Stomach (tissue), 9 donors: ENCODE data around the gene ADAMTS6. TPM values are rescaled to one million over a fixed set of nuclear protein-coding genes. Genes with fewer than 3 reads are reported as not detected.

Experiments
- DNase-seq, 2 donors: peaks; one replicate each; pipeline versions ENCODE4 v3.0.0 to v3.0.0-alpha.2; 2013 to 2019
- H3K27ac ChIP-seq, 5 donors: fragments of 200-600 bp in 4 of 5; sonication (generic) in 4 of 5; one replicate each; pipeline ENCODE4 v1.5.1; 2013 to 2019; ENCODE audit warnings: mild to moderate bottlenecking in 1 of 5, moderate library complexity in 1 of 5
- H3K27me3 ChIP-seq, 3 donors: fragments of 200-600 bp; sonication (generic); one replicate each; pipeline ENCODE4 v1.5.1; 2017 to 2019; ENCODE audit warnings: mixed run types in 1 of 3
- H3K36me3 ChIP-seq, 4 donors: fragments of 200-600 bp; sonication (generic); 1 replicate in 3 of 4; 2 replicates in 1 of 4; pipeline ENCODE4 v1.5.1; 2016 to 2019
- H3K4me1 ChIP-seq, 4 donors: fragments of 200-600 bp; sonication (generic); one replicate each; pipeline ENCODE4 v1.5.1; 2016 to 2019
- H3K4me3 ChIP-seq, 4 donors: fragments of 200-600 bp; sonication (generic) in 3 of 4; one replicate each; pipeline ENCODE4 v1.5.1; 2016 to 2019; ENCODE audit warnings: mild to moderate bottlenecking in 1 of 4
- H3K9me3 ChIP-seq, 4 donors: fragments of 200-600 bp; sonication (generic); one replicate each; pipeline ENCODE4 v1.5.1; 2016 to 2019
- CTCF ChIP-seq, 7 experiments: fragments of 450-650 bp in 4 of 7; fragments of 200-600 bp in 3 of 7; sonication (generic) in 3 of 7; IDR thresholded peaks; one replicate each; pipeline ENCODE4 v1.5.1; 2016 to 2019; ENCODE audit warnings: antibody characterized with exemption in 7 of 7, control low read depth in 2 of 7, mild to moderate bottlenecking in 1 of 7
- EP300 ChIP-seq: sonication (generic); formaldehyde crosslinking; IDR thresholded peaks from one replicate; pipeline ENCODE4 v1.6.1; 2017; ENCODE audit warnings: antibody characterized with exemption
- POLR2A ChIP-seq, 4 donors: fragments of 450-650 bp; IDR thresholded peaks; one replicate each; pipeline ENCODE4 v1.6.1; 2016; ENCODE audit warnings: antibody characterized with exemption in 4 of 4, control low read depth in 2 of 4, mild to moderate bottlenecking in 1 of 4, moderate library complexity in 1 of 4
- POLR2AphosphoS5 ChIP-seq, 3 donors: sonication (generic); formaldehyde crosslinking; IDR thresholded peaks; one replicate each; pipeline ENCODE4 v1.6.1; 2016; ENCODE audit warnings: antibody characterized with exemption in 3 of 3
- WGBS, 5 donors: extraction: QIAGEN DNeasy Blood & Tissue Kit in 3 of 5; methylation state at CpG; one replicate each; pipeline versions ENCODE4 v1.1.5 to v1.1.7; 2013 to 2018; 5-methylcytosine and 5-hydroxymethylcytosine counted together
- intact Hi-C: fragments of 100-400 bp; cut with DNase I; formaldehyde crosslinking; loops from one replicate; pipeline ENCODE4 v1.15.1; 2023; ENCODE audit warnings: low total_unique reads
- polyA plus RNA-seq, 3 donors: library from polyadenylated mRNA; stranded (reverse); fragments of 200-250 nt; gene quantifications; one replicate each; pipeline ENCODE4 v1.2.3, GENCODE V29; 2013
- total RNA-seq, 5 donors: library from RNA; depleted of rRNA; stranded (reverse); fragments of >200 nt; gene quantifications; one replicate each; pipeline versions ENCODE4 v1.1.0 to v1.2.3, GENCODE V29; 2014 to 2016
- donor health status: healthy with polysubstance abuse.
- donor health status: Bipolar disorder and iron deficiency.
- donor health status: healthy.

ADAMTS6 gene
- total and polyA plus RNA-seq, 8 donors = 0.15 to 43.3 (median 0.58) TPM; not detected in 1

DNA sequence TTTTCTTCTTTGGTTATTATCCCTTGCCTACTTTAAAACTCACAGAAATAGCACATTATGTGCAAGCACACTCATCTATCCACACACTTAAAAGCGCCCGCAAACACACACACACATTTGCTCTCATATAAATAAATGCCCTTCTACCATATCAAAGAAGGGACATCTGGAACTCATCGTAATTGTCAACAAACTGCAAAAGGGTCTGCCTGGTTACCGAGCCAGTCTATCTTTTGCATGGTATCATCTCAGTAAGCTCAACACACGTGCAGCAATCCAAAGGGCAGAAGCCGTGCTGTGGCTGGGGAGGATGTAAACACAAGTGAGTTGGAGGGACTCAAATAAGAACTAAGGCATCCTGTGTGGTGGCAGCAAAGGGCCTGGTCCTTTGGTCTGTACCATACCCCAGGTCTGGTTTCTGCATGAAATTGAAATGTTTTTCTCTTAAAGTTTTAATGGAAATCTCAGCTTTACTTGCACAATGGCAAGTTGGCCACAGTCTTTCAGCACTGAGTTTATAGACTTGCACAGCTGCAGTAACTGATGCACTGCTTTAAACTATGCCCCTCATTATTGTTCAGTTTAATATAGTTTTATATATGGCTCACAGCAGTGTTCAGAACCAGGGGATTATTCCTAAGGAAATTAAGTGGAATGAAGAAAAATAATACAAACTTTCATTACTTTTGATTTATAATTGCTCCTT lies 331.0 kb downstream of the ADAMTS6 start:
- no peak overlapping the region for H3K27ac ChIP-seq
- WGBS, 5 donors = 75 to 83% (median 81%) methylated on average over 6 of the region's 6 CpGs
- peak in 1 of 2 donors; percentile 20 for DNase-seq
- H3K9me3 ChIP-seq = no peaks in the 10 kb centered on the region
- no peak for TF ChIP-seq EP300
- no peak for TF ChIP-seq CTCF (IDR thresholded peaks at IDR 0.05)
- no peak for TF ChIP-seq POLR2AphosphoS5 (IDR thresholded peaks at IDR 0.05)
- no peak for TF ChIP-seq POLR2A (IDR thresholded peaks at IDR 0.05)
- H3K4me3 ChIP-seq = no peak overlapping the region
- no peaks in the 10 kb centered on the region for H3K27me3 ChIP-seq
- H3K36me3 ChIP-seq = no peaks in the 10 kb centered on the region
- H3K4me1 ChIP-seq = no peaks in the 10 kb centered on the region
- intact Hi-C loops = no loop called here

GRCh38 chr5:65149827-65150226 lies 331.9 kb downstream of the ADAMTS6 start:
- 83 to 100% (median 90%) methylated on average over 2 of the region's 2 CpGs for WGBS, 5 donors
- intact Hi-C loops = no loop called here
- DNase-seq = no peak
- no peaks in the 10 kb centered on the region for H3K4me1 ChIP-seq
- no peaks in the 10 kb centered on the region for H3K27me3 ChIP-seq
- TF ChIP-seq POLR2A (IDR thresholded peaks at IDR 0.05) = no peak
- TF ChIP-seq POLR2AphosphoS5 (IDR thresholded peaks at IDR 0.05) = no peak
- H3K36me3 ChIP-seq = no peaks in the 10 kb centered on the region
- no peak overlapping the region for H3K27ac ChIP-seq
- no peak overlapping the region for H3K4me3 ChIP-seq
- H3K9me3 ChIP-seq = no peaks in the 10 kb centered on the region

DNA sequence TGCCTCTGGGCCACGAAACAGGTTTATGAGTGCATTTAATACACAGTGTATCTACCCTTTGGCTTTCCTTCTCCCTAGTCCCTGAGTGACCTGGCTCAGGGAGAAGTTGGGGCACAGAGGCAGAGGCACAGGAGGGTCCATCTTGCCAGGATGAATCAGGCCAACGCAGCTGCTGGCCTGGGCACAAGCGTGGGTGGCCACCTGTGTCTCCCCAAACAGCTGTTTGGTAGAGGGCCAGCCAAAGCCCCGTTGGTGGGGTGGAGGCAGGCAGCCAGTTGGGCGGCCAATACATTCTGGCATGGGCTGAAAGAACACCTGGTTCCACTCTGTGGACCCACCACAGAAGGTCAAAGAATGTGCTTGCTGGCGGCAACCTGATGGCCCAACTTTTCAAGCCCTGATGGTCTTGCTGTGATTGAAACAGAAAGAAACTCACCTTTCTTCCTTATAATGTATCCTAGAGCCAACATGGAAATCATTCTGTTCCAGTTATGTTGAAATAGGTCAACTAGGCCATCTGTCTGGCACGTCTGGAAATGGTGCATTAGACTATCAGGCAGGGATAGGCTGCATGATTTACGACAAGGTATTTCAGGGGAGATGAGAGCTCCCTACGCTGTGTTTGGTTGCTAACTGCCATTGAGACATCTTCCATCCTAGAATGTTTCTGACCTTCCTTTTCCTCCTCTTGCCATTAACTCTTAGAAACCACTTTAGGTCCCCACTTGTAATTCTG lies 337.4 kb downstream of the ADAMTS6 start:
- Histone ChIP-seq H3K36me3 (no peaks in the 10 kb centered on the region), H3K4me1 (peaks cover 0 to 9% (median 0%) of the 10 kb centered on the region in 4 donors), H3K4me3 (no peak overlapping the region), H3K27me3 (no peaks in the 10 kb centered on the region), H3K27ac (no peak overlapping the region), H3K9me3 (no peaks in the 10 kb centered on the region)
- intact Hi-C loops = no loop called here
- WGBS, 5 donors = 77 to 87% (median 85%) methylated on average over 8 to 9 of the region's 9 CpGs
- no peak for TF ChIP-seq CTCF (IDR thresholded peaks at IDR 0.05)
- DNase-seq = no peak

DNA sequence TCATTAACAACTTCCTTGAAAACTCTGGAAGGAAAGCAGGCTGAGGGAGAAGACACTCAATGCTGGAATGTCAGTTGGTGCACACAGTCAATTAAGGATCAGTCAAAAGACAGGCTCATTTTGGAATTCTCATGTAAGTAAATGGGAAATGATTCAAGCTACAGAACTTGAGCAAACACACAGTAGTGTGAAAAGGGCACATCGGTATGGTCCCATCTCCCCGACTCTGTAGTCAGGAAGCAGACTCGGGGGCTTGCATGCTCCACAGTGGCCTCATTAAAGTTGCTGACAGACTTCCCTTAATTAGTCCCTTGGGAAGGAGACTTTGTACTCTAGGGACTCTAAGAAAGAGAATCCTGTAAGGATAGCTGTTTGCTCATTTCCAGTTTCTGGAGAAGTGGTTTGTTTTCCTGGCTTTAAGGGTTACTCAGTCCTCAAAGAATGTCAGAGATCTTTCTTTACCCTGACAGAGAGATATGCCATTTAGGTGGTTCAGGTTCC lies 339.2 kb downstream of the ADAMTS6 start:
- Histone ChIP-seq H3K4me3 (no peak overlapping the region), H3K36me3 (no peaks in the 10 kb centered on the region), H3K27ac (no peak overlapping the region), H3K27me3 (no peaks in the 10 kb centered on the region), H3K4me1 (peaks cover 0 to 9% (median 0%) of the 10 kb centered on the region in 4 donors), H3K9me3 (no peaks in the 10 kb centered on the region)
- no peak for TF ChIP-seq EP300
- TF ChIP-seq POLR2AphosphoS5 (IDR thresholded peaks at IDR 0.05) = no peak
- no peak for TF ChIP-seq POLR2A (IDR thresholded peaks at IDR 0.05)
- no peak for TF ChIP-seq CTCF (IDR thresholded peaks at IDR 0.05)
- intact Hi-C loops = no loop called here
- 19 to 43% (median 33%) methylated on average over 3 of the region's 3 CpGs for WGBS, 5 donors
- no peak for DNase-seq

- WGBS, 5 donors = 78 to 92% (median 89%) methylated on average over 2 of the region's 2 CpGs
- intact Hi-C loops = no loop called here
These were observed 339.7 kb downstream of the ADAMTS6 start for GRCh38 chr5:65142016-65142415.

More at GRCh38 chr5:65142016-65142415, 339.7 kb downstream of the ADAMTS6 start:
- DNase-seq = no peak
- no peak overlapping the region for H3K4me3 ChIP-seq
- no peaks in the 10 kb centered on the region for H3K9me3 ChIP-seq
- H3K27me3 ChIP-seq = no peaks in the 10 kb centered on the region
- no peaks in the 10 kb centered on the region for H3K36me3 ChIP-seq
- H3K27ac ChIP-seq = no peak overlapping the region
- TF ChIP-seq EP300 (no peak), POLR2AphosphoS5 (IDR thresholded peaks at IDR 0.05) (no peak)
- H3K4me1 ChIP-seq = peaks cover 0 to 9% (median 0%) of the 10 kb centered on the region in 4 donors
